Stimulated activated CD8-positive, alpha-beta memory T cell treated with anti-CD3 and anti-CD28 coated beads, Interleukin-15, amount 100 ng/mL, for 1 hour (primary cell): ENCODE results near the gene DPPA3.
"Not testable (repeated sequence)": the region's sequence is repeated elsewhere in the genome, so short reads cannot be mapped to it uniquely, and the experiment has no call there.

ENCODE experiments used
- DNase-seq: peaks from one replicate; pipeline ENCODE4 v3.0.0-alpha.2; 2020; ENCODE audit warnings: low read depth

DPPA3 gene

DNA sequence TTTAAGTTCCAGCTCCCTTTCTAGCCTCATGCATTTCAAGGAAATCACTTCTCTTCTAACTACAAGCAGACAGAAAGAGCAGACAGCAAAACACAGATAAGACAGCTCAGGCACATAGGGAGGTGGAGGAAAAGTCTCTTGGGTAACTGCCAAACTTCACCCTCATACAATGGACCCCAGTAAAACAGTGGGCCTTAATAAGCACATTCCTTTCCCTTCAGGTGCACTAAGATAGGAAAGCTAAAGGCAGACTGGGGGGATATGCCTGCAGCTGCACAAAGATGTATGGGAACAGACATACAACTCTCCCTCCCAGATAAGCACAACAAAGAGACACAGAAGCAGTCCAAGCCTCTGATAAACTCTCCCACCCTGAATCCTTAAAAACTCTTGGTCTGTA, 19.8 kb downstream of the DPPA3 start:
- not testable (repeated sequence) for DNase-seq

- no peak for DNase-seq
Measured at GRCh38 chr12:7731486-7731885, 20.3 kb downstream of the DPPA3 start.

GRCh38 chr12:7732993-7733392, 21.8 kb downstream of the DPPA3 start:
- no peak for DNase-seq

- no peak for DNase-seq
Measured at GRCh38 chr12:7747246-7747645, 36.0 kb downstream of the DPPA3 start, which contains the start of gene CLEC4C. CLEC4C (minus strand) TSS chr12:7747375; CDS start chr12:7747348, 27 bp downstream.

DNA sequence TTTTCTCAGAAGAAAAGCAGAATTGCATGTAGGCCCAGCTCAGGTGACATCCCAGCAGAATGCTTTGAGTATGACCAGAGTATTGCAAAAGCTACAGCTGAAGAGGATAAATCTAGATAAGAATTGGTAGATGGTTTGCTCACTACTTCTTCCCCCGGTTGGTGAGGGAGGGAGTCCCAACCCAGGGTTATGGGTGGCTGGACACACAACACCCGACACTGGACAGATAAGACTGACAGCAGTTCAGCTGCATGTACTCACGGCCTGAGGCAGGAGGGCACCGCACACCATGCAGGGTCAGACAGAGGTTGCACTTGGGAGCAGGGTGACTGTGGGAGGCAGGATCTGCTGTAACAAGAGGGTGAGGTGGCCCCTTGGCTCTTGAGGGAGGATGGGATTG, 37.6 kb downstream of the DPPA3 start:
- DNase-seq = no peak

DNA sequence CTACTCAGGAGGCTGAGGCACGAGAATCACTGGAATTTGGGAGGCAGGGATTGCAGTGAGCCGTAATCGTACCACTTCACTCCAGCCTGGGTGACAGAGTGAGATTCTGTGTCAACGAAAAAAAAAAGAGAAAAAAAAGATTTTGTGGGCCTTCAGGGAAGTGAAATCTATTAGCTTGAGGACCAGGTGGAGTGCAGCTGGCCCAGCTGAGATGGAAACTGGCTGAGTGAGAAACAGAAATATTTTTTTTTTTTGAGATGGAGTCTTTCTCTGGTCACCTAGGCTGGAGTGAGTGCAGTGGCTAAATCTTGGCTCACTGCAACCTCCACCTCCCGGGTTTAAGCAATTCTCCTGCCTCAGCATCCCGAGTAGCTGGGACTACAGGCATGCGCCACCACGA, 38.2 kb downstream of the DPPA3 start:
- DNase-seq = no peak

- no peak for DNase-seq
Measured at GRCh38 chr12:7750350-7750749, 39.1 kb downstream of the DPPA3 start.

DNA sequence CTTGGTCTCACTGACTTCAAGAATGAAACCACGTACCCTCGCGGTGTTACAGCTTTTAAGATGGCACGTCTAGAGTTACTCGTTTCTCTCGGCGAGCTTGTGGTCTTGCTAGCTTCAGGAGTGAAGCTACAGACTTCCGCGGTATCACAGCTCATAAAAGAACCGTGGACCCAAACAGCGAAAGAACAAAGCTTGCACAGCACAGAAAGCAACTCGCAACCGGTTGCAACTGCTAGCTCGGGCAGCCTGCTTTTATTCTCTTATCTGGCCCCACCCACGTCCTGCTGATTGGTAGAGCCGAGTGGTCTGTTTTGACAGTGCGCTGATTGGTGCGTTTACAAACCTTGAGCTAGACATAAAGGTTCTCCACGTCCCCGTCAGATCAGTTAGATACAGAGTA, 40.2 kb downstream of the DPPA3 start:
- DNase-seq = no peak

DNA sequence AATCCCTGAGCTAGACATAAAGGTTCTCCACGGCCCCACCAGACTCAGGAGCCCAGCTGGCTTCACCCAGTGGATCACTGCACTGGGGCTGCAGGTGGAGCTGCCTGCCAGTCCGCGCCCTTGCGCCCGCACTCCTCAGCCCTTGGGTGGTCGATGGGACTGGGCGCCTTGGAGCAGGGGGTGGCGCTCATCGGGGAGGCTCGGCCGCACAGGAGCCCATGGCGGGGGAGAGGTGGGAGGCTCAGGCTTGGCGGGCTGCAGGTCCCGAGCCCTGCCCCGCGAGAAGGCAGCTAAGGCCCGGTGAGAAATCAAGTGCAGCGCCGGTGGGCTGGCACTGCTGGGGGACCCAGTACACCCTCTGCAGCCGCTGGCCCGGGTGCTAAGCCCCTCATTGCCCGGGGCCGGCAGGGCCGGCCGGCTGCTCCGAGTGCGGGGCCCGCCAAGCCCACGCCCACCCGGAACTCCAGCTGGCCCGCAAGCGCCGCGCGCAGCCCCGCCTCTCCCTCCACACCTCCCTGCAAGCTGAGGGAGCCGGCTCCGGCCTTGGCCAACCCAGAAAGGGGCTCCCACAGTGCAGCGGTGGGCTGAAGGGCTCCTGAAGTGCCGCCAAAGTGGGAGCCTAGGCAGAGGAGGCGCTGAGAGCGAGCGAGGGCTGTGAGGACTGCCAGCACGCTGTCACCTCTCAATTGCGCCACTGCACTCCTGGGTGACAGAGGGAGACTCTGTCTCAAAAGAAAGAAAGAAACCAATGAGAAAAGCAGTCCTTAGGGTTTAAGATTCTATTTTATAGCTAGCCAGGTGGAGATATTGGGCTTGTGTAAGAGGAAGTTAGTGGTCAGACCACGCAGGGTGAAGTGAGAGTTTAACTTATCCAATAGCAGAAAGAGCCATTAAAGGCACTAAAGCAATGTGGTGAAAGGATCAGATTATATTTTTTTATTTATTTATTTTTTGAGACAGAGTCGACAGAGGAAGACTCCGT, 41.0 kb downstream of the DPPA3 start:
- DNase-seq = not testable (repeated sequence)

- not testable (repeated sequence) for DNase-seq
Measured at GRCh38 chr12:7755668-7756067, 44.4 kb downstream of the DPPA3 start.

DNA sequence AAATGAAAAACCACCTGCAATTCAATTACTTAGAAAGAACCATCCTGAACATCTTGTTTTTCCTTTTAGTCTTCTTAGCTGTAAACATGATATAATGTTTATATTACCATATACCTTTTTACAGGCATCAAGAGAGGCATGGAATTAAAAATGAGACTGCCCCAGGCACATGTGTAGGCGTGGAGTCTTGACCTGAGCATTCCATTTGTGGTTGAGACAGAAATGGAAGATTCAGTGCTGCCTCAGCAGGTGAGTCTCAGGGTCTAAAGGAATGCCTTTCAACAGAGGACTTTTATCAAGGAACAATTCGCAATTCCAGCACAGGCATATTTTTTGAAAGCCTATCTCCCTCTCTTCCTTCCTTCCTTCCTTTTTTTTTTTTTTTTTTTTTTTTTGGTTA, 45.8 kb downstream of the DPPA3 start:
- DNase-seq = no peak

DNA sequence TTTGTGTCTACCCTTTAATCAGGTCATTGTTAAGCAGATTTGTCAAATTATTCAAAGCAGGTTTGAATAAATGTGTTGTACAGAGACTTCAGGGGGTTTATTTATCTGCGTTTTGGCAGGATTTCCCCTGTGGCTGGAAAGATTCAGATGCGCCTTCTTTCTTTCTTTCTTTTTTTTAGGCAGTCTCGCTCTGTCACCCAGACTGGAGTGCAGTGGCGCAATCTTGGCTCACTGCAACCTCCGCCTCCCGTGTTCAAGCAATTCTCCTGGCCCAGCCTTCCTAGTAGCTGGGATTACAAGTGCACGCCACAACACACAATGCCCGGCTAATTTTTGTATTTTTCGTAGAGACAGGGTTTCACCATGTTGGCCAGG, 47.5 kb downstream of the DPPA3 start:
- no peak for DNase-seq
